DOHH2 (cell line): ENCODE measurements around the gene CCDC106.
A peak's percentile ranks its signal among the peaks of the same experiment; 100 is the strongest.

Source experiments
- H3F3A ChIP-seq: fragments of 200-600 bp; sonication (generic), shearing (Covaris generic); 2 replicates; pipeline ENCODE4 v1.6.0; 2016; ENCODE audit warnings: antibody characterized with exemption, mild to moderate bottlenecking; ENCODE audit not compliant: control insufficient read depth, insufficient read depth
- H3K27ac ChIP-seq: fragments of 200-600 bp; sonication (generic); 2 replicates; pipeline ENCODE4 v1.5.1; 2014; ENCODE audit warnings: low read depth, mild to moderate bottlenecking, low read length, moderate library complexity
- H3K27me3 ChIP-seq: fragments of 200-600 bp; sonication (generic); 2 replicates; pipeline ENCODE4 v1.6.1; 2014; ENCODE audit warnings: mild to moderate bottlenecking, low read length, mixed read lengths; ENCODE audit not compliant: control insufficient read depth
- H3K36me3 ChIP-seq: fragments of 200-600 bp; sonication (generic); 2 replicates; pipeline ENCODE4 v1.6.1; 2014; ENCODE audit warnings: mild to moderate bottlenecking, low read length, moderate library complexity, mixed read lengths; ENCODE audit not compliant: control insufficient read depth
- H3K4me1 ChIP-seq: fragments of 200-600 bp; sonication (generic); 2 replicates; pipeline ENCODE4 v1.6.1; 2014; ENCODE audit warnings: mild to moderate bottlenecking, low read length, mixed read lengths; ENCODE audit not compliant: control insufficient read depth
- H3K4me2 ChIP-seq: fragments of 200-600 bp; sonication (generic); 2 replicates; pipeline ENCODE4 v1.6.0; 2014; ENCODE audit warnings: mild to moderate bottlenecking, low read length, moderate library complexity
- H3K4me3 ChIP-seq: fragments of 200-600 bp; sonication (generic); 2 replicates; pipeline ENCODE4 v1.5.1; 2014; ENCODE audit warnings: mild to moderate bottlenecking, low read length, mixed read lengths
- H3K79me2 ChIP-seq: fragments of 200-600 bp; sonication (generic); 2 replicates; pipeline ENCODE4 v1.6.1; 2014; ENCODE audit warnings: mild to moderate bottlenecking, low read length, mixed read lengths; ENCODE audit not compliant: control insufficient read depth
- H3K9me2 ChIP-seq: fragments of 200-600 bp; sonication (generic); replicated peaks from 2 replicates; pipeline ENCODE4 v1.6.1; 2014; ENCODE audit warnings: mild to moderate bottlenecking, low read length, mixed read lengths; ENCODE audit not compliant: control insufficient read depth
- H3K9me3 ChIP-seq: fragments of 200-600 bp; sonication (generic); 2 replicates; pipeline ENCODE4 v1.6.1; 2014; ENCODE audit warnings: antibody characterized with exemption, low read length, mixed read lengths; ENCODE audit not compliant: control insufficient read depth, insufficient read depth
- H4K20me1 ChIP-seq: fragments of 200-600 bp; sonication (generic); 2 replicates; pipeline ENCODE4 v1.6.0; 2014; ENCODE audit warnings: low read depth, mild to moderate bottlenecking, antibody characterized with exemption, low read length, moderate library complexity; ENCODE audit not compliant: control insufficient read depth, insufficient read depth
- EZH2phosphoT487 ChIP-seq: fragments of 200-600 bp; sonication (generic); IDR thresholded peaks from 2 replicates; pipeline ENCODE4 v1.6.1; 2017; ENCODE audit warnings: borderline replicate concordance, mild to moderate bottlenecking, antibody characterized with exemption, low read length, moderate library complexity, mixed read lengths
- TF ChIP-seq, protein P1 (sequence below): fragments of 200-600 bp; sonication (generic); IDR thresholded peaks from one replicate; pipeline ENCODE4 v1.5.1; 2014; ENCODE audit warnings: antibody characterized with exemption, mild to moderate bottlenecking, low read depth, low read length; ENCODE audit not compliant: poor library complexity, severe bottlenecking

Gene CCDC106

DNA sequence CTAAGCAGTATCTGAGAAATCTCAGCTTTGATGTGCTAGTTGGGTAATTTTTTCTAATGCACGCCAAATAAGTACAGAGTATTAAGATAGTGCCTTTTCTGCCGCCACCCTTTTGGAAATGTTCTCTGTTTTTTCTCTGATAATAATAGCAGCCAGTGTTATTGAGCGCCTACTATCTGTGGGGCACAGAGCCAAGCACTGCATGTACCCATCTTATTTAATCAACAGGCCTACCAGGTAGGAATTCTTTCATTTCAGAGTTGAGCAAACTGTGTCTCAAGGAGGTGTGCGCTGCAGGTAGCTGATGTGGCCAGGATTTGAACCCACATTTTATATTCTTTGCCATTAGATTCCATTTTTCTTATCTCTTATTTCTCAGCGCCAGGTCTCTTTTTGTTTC lies 28.4 kb downstream of the CCDC106 start:
- Histone ChIP-seq H3K9me2 (no peaks in the 10 kb centered on the region), H3K79me2 (peaks cover 93% of the 10 kb centered on the region), H3K4me3 (peak overlapping the region; percentile 90), H4K20me1 (peaks cover 15% of the 10 kb centered on the region; the same call in 1 of the 2 replicates), H3F3A (peaks cover 42% of the 10 kb centered on the region), H3K27me3 (no peaks in the 10 kb centered on the region), H3K27ac (peak overlapping the region; percentile 90), H3K9me3 (no peaks in the 10 kb centered on the region), H3K4me1 (peaks cover 58% of the 10 kb centered on the region), H3K4me2 (peak overlapping the region; percentile 92), H3K36me3 (peaks cover 85% of the 10 kb centered on the region)
- TF ChIP-seq, protein P1, sequence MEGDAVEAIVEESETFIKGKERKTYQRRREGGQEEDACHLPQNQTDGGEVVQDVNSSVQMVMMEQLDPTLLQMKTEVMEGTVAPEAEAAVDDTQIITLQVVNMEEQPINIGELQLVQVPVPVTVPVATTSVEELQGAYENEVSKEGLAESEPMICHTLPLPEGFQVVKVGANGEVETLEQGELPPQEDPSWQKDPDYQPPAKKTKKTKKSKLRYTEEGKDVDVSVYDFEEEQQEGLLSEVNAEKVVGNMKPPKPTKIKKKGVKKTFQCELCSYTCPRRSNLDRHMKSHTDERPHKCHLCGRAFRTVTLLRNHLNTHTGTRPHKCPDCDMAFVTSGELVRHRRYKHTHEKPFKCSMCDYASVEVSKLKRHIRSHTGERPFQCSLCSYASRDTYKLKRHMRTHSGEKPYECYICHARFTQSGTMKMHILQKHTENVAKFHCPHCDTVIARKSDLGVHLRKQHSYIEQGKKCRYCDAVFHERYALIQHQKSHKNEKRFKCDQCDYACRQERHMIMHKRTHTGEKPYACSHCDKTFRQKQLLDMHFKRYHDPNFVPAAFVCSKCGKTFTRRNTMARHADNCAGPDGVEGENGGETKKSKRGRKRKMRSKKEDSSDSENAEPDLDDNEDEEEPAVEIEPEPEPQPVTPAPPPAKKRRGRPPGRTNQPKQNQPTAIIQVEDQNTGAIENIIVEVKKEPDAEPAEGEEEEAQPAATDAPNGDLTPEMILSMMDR, result peak; percentile 41
- no peak for TF ChIP-seq EZH2phosphoT487

DNA sequence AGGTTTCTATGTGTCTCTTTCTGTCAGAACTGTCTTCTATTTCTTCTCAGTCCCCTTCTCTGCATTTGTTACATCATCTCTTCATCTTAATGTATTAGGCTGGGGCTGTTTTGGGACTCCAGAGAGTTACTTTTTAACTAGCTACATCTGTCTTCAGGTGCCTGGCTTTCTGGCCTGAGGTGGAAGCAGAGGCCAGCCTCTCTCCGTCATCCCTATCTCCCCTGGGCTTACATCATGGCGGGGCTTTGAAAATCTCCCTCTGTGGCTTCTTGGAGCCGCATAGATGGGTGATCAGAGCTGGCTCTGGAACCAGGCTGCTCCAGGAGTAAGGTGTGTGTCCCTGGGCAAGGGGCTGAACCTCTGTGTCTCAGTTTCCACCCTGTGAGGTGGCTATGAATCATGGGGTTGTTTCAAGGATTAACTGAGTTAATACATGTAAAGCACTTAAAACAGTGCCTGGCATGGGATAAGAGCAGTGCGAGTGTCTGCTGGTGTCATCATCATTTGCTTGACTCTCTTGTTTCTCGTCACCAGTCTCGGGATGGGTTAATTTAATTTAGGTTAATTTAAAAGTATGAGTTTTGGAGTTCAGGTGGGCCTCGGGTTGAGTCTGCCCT lies 29.0 kb downstream of the CCDC106 start:
- H3K9me2 ChIP-seq, result no peaks in the 10 kb centered on the region
- H3K4me1 ChIP-seq, result peaks cover 53% of the 10 kb centered on the region
- H4K20me1 ChIP-seq, result peaks cover 11% of the 10 kb centered on the region; the same call in 1 of the 2 replicates
- H3F3A ChIP-seq, result peaks cover 37% of the 10 kb centered on the region
- peaks cover 93% of the 10 kb centered on the region for H3K79me2 ChIP-seq
- peak overlapping the region; percentile 90 for H3K4me3 ChIP-seq
- H3K9me3 ChIP-seq, result no peaks in the 10 kb centered on the region
- peaks cover 85% of the 10 kb centered on the region for H3K36me3 ChIP-seq
- H3K27me3 ChIP-seq, result no peaks in the 10 kb centered on the region
- TF ChIP-seq, protein P1, result no peak
- no peak for TF ChIP-seq EZH2phosphoT487
- H3K27ac ChIP-seq, result peak overlapping the region; percentile 90
- peak overlapping the region; percentile 92 for H3K4me2 ChIP-seq

DNA sequence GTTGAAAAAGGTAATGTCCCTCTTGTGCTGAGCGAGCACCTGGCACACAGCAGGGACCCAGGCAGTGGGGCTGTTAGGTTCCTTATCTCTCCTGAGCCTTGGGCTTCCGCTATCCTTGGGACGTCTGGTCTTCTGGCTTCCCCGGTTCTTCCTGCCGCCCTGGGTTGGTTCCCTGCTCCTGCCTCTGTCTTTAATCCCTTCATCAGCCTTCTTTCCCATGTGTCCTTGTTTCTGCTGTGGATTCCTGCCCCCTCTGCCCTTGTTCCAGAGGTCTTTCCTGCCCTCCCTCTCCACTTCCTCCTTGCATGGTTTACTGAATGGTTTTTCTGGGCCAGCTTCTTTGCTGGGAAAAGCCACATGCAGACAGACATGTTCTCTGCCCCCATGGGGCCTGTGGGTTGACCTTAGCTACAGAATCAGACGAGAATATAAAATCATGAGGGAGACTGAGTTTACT lies 29.6 kb downstream of the CCDC106 start:
- H3K4me2 ChIP-seq, result peak overlapping the region; percentile 92
- no peaks in the 10 kb centered on the region for H3K27me3 ChIP-seq
- H4K20me1 ChIP-seq, result peaks cover 8% of the 10 kb centered on the region; the same call in 1 of the 2 replicates
- H3K4me1 ChIP-seq, result peaks cover 48% of the 10 kb centered on the region
- peak overlapping the region; percentile 90 for H3K27ac ChIP-seq
- peaks cover 31% of the 10 kb centered on the region for H3F3A ChIP-seq
- no peaks in the 10 kb centered on the region for H3K9me2 ChIP-seq
- no peak for TF ChIP-seq EZH2phosphoT487
- TF ChIP-seq, protein P1, result no peak
- H3K79me2 ChIP-seq, result peaks cover 91% of the 10 kb centered on the region
- peaks cover 84% of the 10 kb centered on the region for H3K36me3 ChIP-seq
- no peaks in the 10 kb centered on the region for H3K9me3 ChIP-seq
- peak overlapping the region; percentile 90 for H3K4me3 ChIP-seq
